Rectal smooth muscle tissue (tissue), 1 donor: Measurements from ENCODE around the gene SVEP1.
"Not testable (repeated sequence)": the region's sequence is repeated elsewhere in the genome, so short reads cannot be mapped to it uniquely, and the experiment has no call there.

ENCODE experiments used
- H3K27ac ChIP-seq: one replicate; pipeline ENCODE4 v1.7.0; 2013; ENCODE audit warnings: low read depth, low read length, inconsistent platforms
- H3K27me3 ChIP-seq: one replicate; pipeline ENCODE4 v1.7.0; 2013; ENCODE audit warnings: low read length; ENCODE audit not compliant: control insufficient read depth, insufficient read depth
- H3K36me3 ChIP-seq: one replicate; pipeline ENCODE4 v1.7.0; 2013; ENCODE audit warnings: low read length; ENCODE audit not compliant: control insufficient read depth, insufficient read depth
- H3K4me1 ChIP-seq: one replicate; pipeline ENCODE4 v1.7.0; 2013; ENCODE audit warnings: low read length; ENCODE audit not compliant: control insufficient read depth, insufficient read depth
- H3K4me3 ChIP-seq: one replicate; pipeline ENCODE4 v1.7.0; 2013; ENCODE audit warnings: low read length
- H3K9ac ChIP-seq: one replicate; pipeline ENCODE4 v1.7.0; 2013; ENCODE audit warnings: low read length

The SVEP1 gene

DNA sequence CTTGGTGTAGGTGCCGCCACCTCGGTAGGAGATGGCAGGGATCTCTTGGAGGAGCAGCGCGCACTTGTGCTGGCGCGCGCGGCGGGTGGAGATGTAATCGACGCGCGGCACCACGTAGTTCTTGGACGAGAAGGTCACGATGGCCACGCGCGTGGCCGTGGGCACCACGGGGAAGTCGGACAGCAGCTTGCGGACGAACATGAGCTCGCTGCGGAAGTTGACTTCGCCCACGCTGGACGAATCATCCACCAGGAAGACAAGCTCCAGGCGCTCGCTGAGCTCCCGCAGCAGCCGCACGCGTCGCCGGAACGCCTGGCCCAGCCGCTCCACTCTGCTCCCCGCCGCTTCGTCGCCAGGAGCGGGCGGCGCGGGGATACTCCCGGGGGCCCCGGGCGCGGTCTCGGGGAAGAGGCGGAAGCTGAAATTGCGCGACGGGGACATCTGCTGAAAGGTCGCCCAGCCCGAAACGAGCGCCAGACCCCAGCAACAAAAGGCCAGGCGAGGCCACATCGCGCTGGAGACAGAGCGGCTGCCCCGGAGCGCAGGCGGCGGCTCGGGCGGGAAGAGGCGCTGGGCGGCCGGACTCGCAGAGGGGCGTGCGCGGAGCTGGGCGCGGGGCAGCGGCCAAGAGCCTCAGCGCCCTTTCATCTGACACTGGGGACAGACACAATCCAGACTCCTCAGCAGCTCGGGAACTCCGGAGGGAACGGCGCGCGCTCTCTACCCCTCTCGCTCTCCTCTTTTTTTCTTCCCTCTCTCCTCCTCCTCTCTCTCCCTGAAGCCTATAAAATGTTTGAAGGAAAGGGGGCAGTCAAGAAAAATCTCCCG is at the start of gene SVEP1:
SVEP1 (minus strand) TSS at position 708 of the 828 bp plus-strand sequence; CDS start at position 510, 198 bp downstream.
- Histone ChIP-seq H3K9ac (no peak within 1 kb of the TSS), H3K27me3 (no peaks in the 10 kb centered on the region), H3K27ac (peak within 1 kb of the TSS; percentile 64)

GRCh38 chr9:110626101-110626829 is 46.7 kb upstream of the SVEP1 start:
- no peaks in the 10 kb centered on the region for H3K27me3 ChIP-seq
- no peaks in the 10 kb centered on the region for H3K36me3 ChIP-seq
- H3K27ac ChIP-seq = no peak overlapping the region

More for the DNA sequence above, at the start of gene SVEP1:
- no peaks in the 10 kb centered on the region for H3K4me1 ChIP-seq
- peak within 1 kb of the TSS; percentile 63 for H3K4me3 ChIP-seq
- H3K36me3 ChIP-seq = no peaks in the 10 kb centered on the region

DNA sequence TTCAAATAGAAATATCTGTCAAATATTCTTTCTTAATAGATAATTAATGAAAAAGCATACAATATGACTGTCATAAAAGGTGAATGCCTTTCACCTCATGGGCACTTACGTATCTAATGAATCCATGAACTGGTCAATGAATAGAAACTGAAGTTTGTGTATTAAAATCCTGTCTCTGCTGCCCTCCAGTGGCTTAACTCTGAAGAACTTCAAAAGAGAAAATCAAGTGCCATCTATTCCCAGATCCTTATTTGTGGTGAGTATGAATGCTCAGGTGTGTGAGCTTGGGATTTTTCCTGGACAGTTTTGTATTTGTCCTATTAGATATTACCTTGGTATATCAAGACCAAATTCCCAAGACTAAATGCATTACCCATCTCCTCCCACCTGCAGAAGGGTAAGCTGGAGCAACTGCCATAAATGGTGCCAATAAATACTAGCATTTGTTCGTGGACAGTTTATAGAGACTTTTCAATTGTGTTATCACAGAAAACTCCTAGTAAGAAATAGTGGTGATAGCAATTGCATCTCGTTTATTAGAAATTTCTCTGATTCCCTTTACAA is 44.0 kb upstream of the SVEP1 start:
- Histone ChIP-seq H3K4me3 (no peak overlapping the region), H3K36me3 (no peaks in the 10 kb centered on the region), H3K4me1 (no peaks in the 10 kb centered on the region), H3K27me3 (no peaks in the 10 kb centered on the region), H3K9ac (no peak overlapping the region), H3K27ac (no peak overlapping the region)

More at GRCh38 chr9:110626101-110626829, 46.7 kb upstream of the SVEP1 start:
- no peaks in the 10 kb centered on the region for H3K4me1 ChIP-seq
- H3K4me3 ChIP-seq = no peak overlapping the region
- H3K9ac ChIP-seq = no peak overlapping the region

DNA sequence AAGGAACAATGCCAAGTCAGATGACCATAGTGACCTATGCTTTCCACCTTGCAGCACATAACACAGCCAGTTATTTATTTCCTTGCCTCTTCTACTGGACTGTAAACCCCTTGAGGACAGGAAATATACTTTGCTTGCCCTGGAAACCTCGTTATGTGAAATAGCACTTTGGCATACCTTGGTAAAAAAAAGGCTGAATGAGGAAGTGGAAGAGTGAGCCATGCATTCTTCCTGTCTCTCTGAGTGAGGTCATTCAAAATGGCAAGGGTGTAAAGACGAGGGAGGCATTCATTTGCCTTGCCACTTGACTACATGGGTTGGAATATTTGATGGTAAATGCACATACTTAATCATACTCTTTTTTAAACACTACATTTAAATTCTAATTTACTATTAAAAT is 42.8 kb upstream of the SVEP1 start:
- H3K27ac ChIP-seq = no peak overlapping the region
- no peaks in the 10 kb centered on the region for H3K27me3 ChIP-seq
- no peak overlapping the region for H3K9ac ChIP-seq
- H3K36me3 ChIP-seq = no peaks in the 10 kb centered on the region
- no peak overlapping the region for H3K4me3 ChIP-seq
- H3K4me1 ChIP-seq = no peaks in the 10 kb centered on the region

DNA sequence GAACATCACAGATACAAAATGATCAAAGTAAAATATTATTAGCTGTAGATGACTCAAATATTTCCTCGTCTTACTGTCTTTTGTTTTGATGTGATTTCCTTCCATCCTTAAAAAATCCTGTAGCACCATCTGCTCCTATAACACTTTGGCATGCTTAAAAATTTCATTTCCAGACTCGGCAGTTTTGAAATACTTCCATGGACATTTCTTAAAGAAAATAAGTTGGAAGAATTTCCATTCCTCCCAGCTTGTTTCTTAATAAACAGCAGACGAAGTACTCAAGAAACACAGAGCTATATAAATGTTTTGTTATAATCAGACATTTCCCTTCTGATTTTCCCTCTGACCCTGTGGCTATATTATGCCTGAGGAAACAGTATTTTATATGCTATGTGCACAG is 41.2 kb upstream of the SVEP1 start:
- H3K4me3 ChIP-seq = no peak overlapping the region
- no peak overlapping the region for H3K9ac ChIP-seq
- no peaks in the 10 kb centered on the region for H3K36me3 ChIP-seq
- H3K4me1 ChIP-seq = no peaks in the 10 kb centered on the region
- H3K27me3 ChIP-seq = no peaks in the 10 kb centered on the region
- no peak overlapping the region for H3K27ac ChIP-seq

- Histone ChIP-seq H3K4me1 (no peaks in the 10 kb centered on the region), H3K36me3 (no peaks in the 10 kb centered on the region), H3K27ac (no peak overlapping the region), H3K27me3 (no peaks in the 10 kb centered on the region), H3K9ac (no peak overlapping the region), H3K4me3 (no peak overlapping the region)
These were observed 40.3 kb upstream of the SVEP1 start for GRCh38 chr9:110619831-110620230.

GRCh38 chr9:110615498-110615897 is 36.0 kb upstream of the SVEP1 start:
- H3K27me3 ChIP-seq = no peaks in the 10 kb centered on the region
- H3K9ac ChIP-seq = no peak overlapping the region
- no peaks in the 10 kb centered on the region for H3K4me1 ChIP-seq
- H3K36me3 ChIP-seq = no peaks in the 10 kb centered on the region
- H3K4me3 ChIP-seq = no peak overlapping the region
- H3K27ac ChIP-seq = no peak overlapping the region

GRCh38 chr9:110614576-110614975 is 35.0 kb upstream of the SVEP1 start:
- not testable (repeated sequence) for H3K9ac ChIP-seq, H3K36me3 ChIP-seq, H3K27me3 ChIP-seq, H3K4me3 ChIP-seq, H3K27ac ChIP-seq, H3K4me1 ChIP-seq

GRCh38 chr9:110606179-110606790 is 26.7 kb upstream of the SVEP1 start:
- Histone ChIP-seq H3K4me1 (no peaks in the 10 kb centered on the region), H3K9ac (no peak overlapping the region), H3K36me3 (no peaks in the 10 kb centered on the region), H3K27ac (no peak overlapping the region), H3K27me3 (no peaks in the 10 kb centered on the region), H3K4me3 (no peak overlapping the region)

DNA sequence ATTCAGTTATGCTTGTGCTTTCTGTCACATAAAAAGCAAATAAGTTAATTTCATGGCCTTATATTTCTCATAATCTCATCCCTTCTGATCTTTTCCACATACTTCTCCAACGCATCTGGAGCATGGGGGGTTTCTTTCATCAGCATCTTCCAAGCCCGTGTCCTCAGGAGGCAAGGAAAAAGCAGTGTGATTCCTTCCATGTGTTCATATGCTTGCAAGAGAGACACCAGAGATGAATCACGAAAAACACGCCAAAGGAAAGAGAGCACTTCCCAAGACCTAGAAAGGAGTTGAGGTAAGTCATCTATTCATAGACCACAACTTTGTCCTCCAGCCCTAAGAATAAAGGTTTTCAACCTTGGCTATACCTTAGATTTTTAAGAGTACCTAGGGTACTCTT is 26.0 kb upstream of the SVEP1 start:
- H3K4me1 ChIP-seq = no peaks in the 10 kb centered on the region
- no peak overlapping the region for H3K9ac ChIP-seq
- H3K36me3 ChIP-seq = no peaks in the 10 kb centered on the region
- no peaks in the 10 kb centered on the region for H3K27me3 ChIP-seq
- H3K27ac ChIP-seq = no peak overlapping the region
- H3K4me3 ChIP-seq = no peak overlapping the region

DNA sequence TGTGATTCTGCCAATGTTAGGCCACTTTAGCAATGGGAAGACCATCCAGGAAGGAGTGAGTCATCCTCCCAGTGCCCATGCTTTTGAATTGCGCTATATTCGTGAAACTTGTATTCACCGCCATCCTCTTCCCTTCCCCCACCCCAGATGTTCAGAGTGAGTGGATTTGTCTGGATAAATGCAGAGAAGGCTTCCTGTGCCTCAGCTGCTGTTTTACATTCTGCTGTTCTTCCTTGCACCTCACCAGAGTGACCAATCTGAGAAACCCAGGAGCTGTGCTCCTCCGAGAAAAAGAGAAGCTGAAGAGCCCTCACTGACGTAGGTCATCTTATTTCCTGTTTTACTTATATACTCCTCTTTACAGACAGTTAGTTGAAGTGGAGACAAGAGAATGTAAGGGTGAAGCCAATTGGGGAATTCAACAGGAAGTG is 24.6 kb upstream of the SVEP1 start:
- no peaks in the 10 kb centered on the region for H3K4me1 ChIP-seq
- no peak overlapping the region for H3K27ac ChIP-seq
- H3K27me3 ChIP-seq = no peaks in the 10 kb centered on the region
- H3K9ac ChIP-seq = no peak overlapping the region
- no peak overlapping the region for H3K4me3 ChIP-seq
- H3K36me3 ChIP-seq = no peaks in the 10 kb centered on the region

DNA sequence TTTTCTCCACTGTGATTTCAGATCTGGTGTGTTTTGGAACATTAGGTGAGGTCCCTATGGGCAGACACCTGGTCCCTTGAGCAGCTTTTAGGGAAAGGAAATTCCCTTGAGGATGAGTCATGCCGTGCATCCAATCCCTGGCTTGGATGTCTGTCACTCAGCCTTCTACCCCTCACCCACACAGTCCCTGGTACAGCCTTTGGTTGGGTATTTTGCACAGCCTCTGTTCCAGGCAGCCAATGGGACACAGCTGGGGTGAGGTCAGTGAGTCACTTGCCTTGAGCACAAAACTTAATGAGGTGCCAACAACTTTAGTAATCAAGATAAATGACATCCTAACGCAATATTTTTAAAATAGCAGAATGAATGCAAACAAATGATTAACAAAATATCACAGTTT is 22.7 kb upstream of the SVEP1 start:
- Histone ChIP-seq H3K27ac (no peak overlapping the region), H3K27me3 (no peaks in the 10 kb centered on the region), H3K4me3 (no peak overlapping the region), H3K36me3 (no peaks in the 10 kb centered on the region), H3K4me1 (no peaks in the 10 kb centered on the region), H3K9ac (no peak overlapping the region)
